Progenitor cell of endocrine pancreas (in vitro differentiated cells): ENCODE results near the gene REL. TPM values are rescaled to one million over a fixed set of nuclear protein-coding genes. Genes with fewer than 3 reads are reported as not detected.

Experiments
- DNase-seq: peaks from one replicate; pipeline ENCODE4 v3.0.0; 2021; ENCODE audit warnings: low spot score; ENCODE audit not compliant: unreplicated experiment
- H3K27ac Mint-ChIP-seq: 2 replicates; pipeline ENCODE4 v1.8.0; 2021; ENCODE audit warnings: mild to moderate bottlenecking, moderate library complexity, mixed read lengths
- H3K27me3 Mint-ChIP-seq: 2 replicates; pipeline ENCODE4 v1.8.0; 2021; ENCODE audit warnings: mixed read lengths
- H3K36me3 Mint-ChIP-seq: 2 replicates; pipeline ENCODE4 v1.8.0; 2022; ENCODE audit warnings: mixed read lengths; ENCODE audit not compliant: insufficient read depth
- H3K4me1 Mint-ChIP-seq: 2 replicates; pipeline ENCODE4 v1.8.0; 2021; ENCODE audit warnings: low read depth, mixed read lengths
- H3K4me3 Mint-ChIP-seq: 2 replicates; pipeline ENCODE4 v1.8.0; 2021; ENCODE audit warnings: low read depth, mild to moderate bottlenecking, moderate library complexity, mixed read lengths
- H3K9me3 Mint-ChIP-seq: 2 replicates; pipeline ENCODE4 v1.8.0; 2021; ENCODE audit warnings: low read depth, mixed read lengths
- CTCF ChIP-seq: fragments of 200-600 bp; sonication (generic); IDR thresholded peaks from one replicate; pipeline ENCODE4 v1.5.0; 2021; ENCODE audit warnings: antibody characterized with exemption, mild to moderate bottlenecking; ENCODE audit not compliant: unreplicated experiment
- long read RNA-seq: library from polyadenylated mRNA; unstranded; transcript quantifications from one replicate; pipeline ENCODE4 v2.0.0, GENCODE V29; 2020
- total RNA-seq: library from RNA; stranded (reverse); gene quantifications from 2 replicates; pipeline ENCODE4 v1.2.1, GENCODE V29; 2021

The REL gene
- total RNA-seq, result 11.9 and 12.3 TPM in 2 replicates
- long read RNA-seq, partial matches to known transcripts, result 1 of 4 reads
- long read RNA-seq, other reads (novel, unspliced or antisense), result 2 of 4 reads

- H3K4me1 Mint-ChIP-seq, result peaks cover 23% of the 10 kb centered on the region
- H3K27me3 Mint-ChIP-seq, result no peaks in the 10 kb centered on the region
- peak within 1 kb of the TSS; percentile 99 for H3K27ac Mint-ChIP-seq
- peak; percentile 81 for DNase-seq
- peak within 1 kb of the TSS; percentile 92 for H3K4me3 Mint-ChIP-seq
- H3K9me3 Mint-ChIP-seq, result no peaks in the 10 kb centered on the region
- no peaks in the 10 kb centered on the region for H3K36me3 Mint-ChIP-seq
- no peak for TF ChIP-seq CTCF
These were observed at the start of gene REL for GRCh38 chr2:60881047-60881932. REL (plus strand) TSS chr2:60881574; CDS start chr2:60881841, 267 bp downstream.

GRCh38 chr2:60831921-60832320, 49.5 kb upstream of the REL start:
- H3K27ac Mint-ChIP-seq, result no peak overlapping the region
- no peak for DNase-seq

GRCh38 chr2:60832621-60833020, 48.8 kb upstream of the REL start:
- H3K27me3 Mint-ChIP-seq, result peaks cover 3% of the 10 kb centered on the region
- H3K27ac Mint-ChIP-seq, result no peak overlapping the region
- no peak for DNase-seq
- H3K9me3 Mint-ChIP-seq, result no peaks in the 10 kb centered on the region
- peaks cover 2% of the 10 kb centered on the region for H3K4me1 Mint-ChIP-seq
- H3K4me3 Mint-ChIP-seq, result no peak overlapping the region
- H3K36me3 Mint-ChIP-seq, result no peaks in the 10 kb centered on the region
- no peak for TF ChIP-seq CTCF

More at GRCh38 chr2:60831921-60832320, 49.5 kb upstream of the REL start:
- Mint-ChIP-seq H3K36me3 (no peaks in the 10 kb centered on the region), H3K4me3 (no peak overlapping the region), H3K27me3 (peaks cover 3% of the 10 kb centered on the region), H3K4me1 (peaks cover 2% of the 10 kb centered on the region), H3K9me3 (no peaks in the 10 kb centered on the region)
- TF ChIP-seq CTCF, result no peak

- H3K9me3 Mint-ChIP-seq, result no peaks in the 10 kb centered on the region
- DNase-seq, result no peak
- TF ChIP-seq CTCF, result no peak
- H3K27ac Mint-ChIP-seq, result no peak overlapping the region
- peaks cover 5% of the 10 kb centered on the region for H3K4me1 Mint-ChIP-seq
- no peaks in the 10 kb centered on the region for H3K36me3 Mint-ChIP-seq
- no peak overlapping the region for H3K4me3 Mint-ChIP-seq
- H3K27me3 Mint-ChIP-seq, result peaks cover 3% of the 10 kb centered on the region
These were observed 47.1 kb upstream of the REL start for GRCh38 chr2:60834270-60834717.

GRCh38 chr2:60836491-60836890, 44.9 kb upstream of the REL start:
- Mint-ChIP-seq H3K36me3 (no peaks in the 10 kb centered on the region), H3K4me3 (no peak overlapping the region), H3K9me3 (no peaks in the 10 kb centered on the region), H3K27ac (no peak overlapping the region), H3K27me3 (peaks cover 3% of the 10 kb centered on the region), H3K4me1 (peaks cover 3% of the 10 kb centered on the region)
- DNase-seq, result no peak
- TF ChIP-seq CTCF, result no peak
